ENCODE measurements around the gene DAZ3. TPM values are rescaled to one million over a fixed set of nuclear protein-coding genes. Genes with fewer than 3 reads are reported as not detected.

The DAZ3 gene
- not detected in 2 replicates for total RNA-seq

GRCh38 chrY:24813293-24813692 lies at the start of gene DAZ3:
Gene DAZ3, minus strand, starts transcription at chrY:24813393. Its CDS starts 208 bp downstream, at chrY:24813185.

GRCh38 chrY:24833619-24834018 lies 20.4 kb upstream of the DAZ3 start, which contains the start of gene DAZ4:
Gene DAZ4, plus strand, starts transcription at chrY:24833919. Its CDS starts 208 bp downstream, at chrY:24834127.

Other genes starting within 250 kb of the DAZ3 start
- gene BPY2B, start 195.4 kb downstream of the DAZ3 start, total RNA-seq = not detected in 2 replicates
- not detected in 2 replicates for gene DAZ4, start 20.5 kb upstream of the DAZ3 start, total RNA-seq
- gene BPY2C, start 238.7 kb upstream of the DAZ3 start, total RNA-seq = not detected in 2 replicates

Data from placental epithelial cell (primary cell).